Islet of Langerhans (tissue), 1 donor: ENCODE data around the gene KLB.
"Not testable (repeated sequence)": the region's sequence is repeated elsewhere in the genome, so short reads cannot be mapped to it uniquely, and the experiment has no call there.

Source experiments
- FAIRE-seq: peaks from one replicate; lab custom pipeline; 2011; peaks lifted over from hg19 to GRCh38; lab: Jason Lieb, UNC

KLB gene

GRCh38 chr4:39426728-39427127 lies 20.0 kb downstream of the KLB start:
- FAIRE-seq, result no peak

- FAIRE-seq, result peak; percentile 95
These were observed 20.9 kb downstream of the KLB start for GRCh38 chr4:39427520-39428114.

- no peak for FAIRE-seq
These were observed 23.0 kb downstream of the KLB start for GRCh38 chr4:39429476-39430334.

- no peak for FAIRE-seq
These were observed 27.3 kb downstream of the KLB start for GRCh38 chr4:39433878-39434492.

GRCh38 chr4:39435659-39436563 lies 29.2 kb downstream of the KLB start:
- no peak for FAIRE-seq

- FAIRE-seq, result no peak
These were observed 34.9 kb downstream of the KLB start for GRCh38 chr4:39441593-39441992.

GRCh38 chr4:39442998-39443397 lies 36.3 kb downstream of the KLB start:
- FAIRE-seq, result no peak

- no peak for FAIRE-seq
These were observed 39.7 kb downstream of the KLB start for GRCh38 chr4:39446483-39446841.

GRCh38 chr4:39446842-39447573 lies 40.3 kb downstream of the KLB start:
- no peak for FAIRE-seq

GRCh38 chr4:39450618-39451017 lies 43.9 kb downstream of the KLB start:
- no peak for FAIRE-seq

- no peak for FAIRE-seq
These were observed 44.8 kb downstream of the KLB start for GRCh38 chr4:39451423-39452023.

- no peak for FAIRE-seq
These were observed 45.6 kb downstream of the KLB start for GRCh38 chr4:39452153-39452859.

- no peak for FAIRE-seq
These were observed 46.3 kb downstream of the KLB start for GRCh38 chr4:39452860-39453587.

GRCh38 chr4:39453738-39454137 lies 47.0 kb downstream of the KLB start:
- FAIRE-seq, result no peak

- no peak for FAIRE-seq
These were observed 48.8 kb downstream of the KLB start for GRCh38 chr4:39455486-39455885.

- no peak for FAIRE-seq
These were observed 50.4 kb downstream of the KLB start for GRCh38 chr4:39456946-39457763.

GRCh38 chr4:39458161-39458504 lies 51.4 kb downstream of the KLB start:
- FAIRE-seq, result not testable (repeated sequence)

- FAIRE-seq, result peak; percentile 89
These were observed 52.0 kb downstream of the KLB start, which contains the start of the genes LIAS and RPL9 for GRCh38 chr4:39458505-39459300. Gene LIAS (plus strand): TSS chr4:39459056. CDS start chr4:39459118, 62 bp downstream. Gene RPL9 (minus strand): TSS chr4:39458922. CDS start chr4:39458439, 483 bp downstream.
